K562 (cell line): ENCODE data around the gene SIRPD. TPM values are rescaled to one million over a fixed set of nuclear protein-coding genes. Genes with fewer than 3 reads are reported as not detected.
"Not testable (repeated sequence)": the region's sequence is repeated elsewhere in the genome, so short reads cannot be mapped to it uniquely, and the experiment has no call there.

Experiments
- ATAC-seq: fragments of 200-7000 bp; cut with Tn5 transposase; 3 replicates; pipeline ENCODE4 v1.9.1; 2020; ENCODE audit warnings: moderate library complexity
- BruUV-seq: library from RNA; stranded (reverse); fragments of 400-500 nt; replicated peaks from 2 replicates; lab custom pipeline; 2021; lab: Mats Ljungman, UMichigan
- CTCF ChIA-PET: fragments of 300-600 bp; formaldehyde crosslinking; extraction: SDS; loops from one replicate; lab custom pipeline; 2021; ENCODE audit warnings: low intra/inter-chr PET ratio; lab: Yijun Ruan, JAX
- POLR2A ChIA-PET: fragments of 300-600, 350-650 bp; sonication (Branson Sonifier 250); formaldehyde crosslinking; extraction: SDS; loops from one replicate; lab custom pipeline; 2021; ENCODE audit warnings: antibody characterized with exemption, inconsistent platforms; lab: Yijun Ruan, JAX
- DNase-seq, 4 experiments: peaks; one replicate each; pipeline versions ENCODE4 v3.0.0 to v3.0.0-alpha.2; 2011 to 2018; ENCODE audit warnings: low spot score in 3 of 4, mixed read lengths in 3 of 4; ENCODE audit errors: extremely low read depth in 1 of 4
- FAIRE-seq: peaks from 2 replicates; lab custom pipeline; 2011; peaks lifted over from hg19 to GRCh38; lab: Jason Lieb, UNC
- H2AFZ ChIP-seq: 2 replicates; pipeline ENCODE4 v1.6.0; 2011; ENCODE audit warnings: low read depth, low read length, control low read depth, inconsistent platforms
- H3K27ac ChIP-seq: fragments of 200-600 bp; 3 replicates; pipeline ENCODE4 v1.8.0; 2011; ENCODE audit warnings: low read depth, mild to moderate bottlenecking, control low read depth, inconsistent platforms, low read length, moderate library complexity, mixed read lengths; ENCODE audit errors: extremely low read depth
- H3K27me3 ChIP-seq, 2 experiments: fragments of 300-600 bp in 1 of 2; 2 replicates in 1 of 2; 3 replicates in 1 of 2; pipeline versions ENCODE4 v1.6.0 to v1.8.0; 2011; ENCODE audit warnings: inconsistent platforms in 2 of 2, low read length in 2 of 2, mild to moderate bottlenecking in 1 of 2, mixed read lengths in 1 of 2, moderate library complexity in 1 of 2; ENCODE audit not compliant: control insufficient read depth in 2 of 2, insufficient read depth in 2 of 2
- H3K36me3 ChIP-seq: fragments of 300-600 bp; 3 replicates; pipeline ENCODE4 v1.8.0; 2011; ENCODE audit warnings: mild to moderate bottlenecking, low read length, inconsistent platforms; ENCODE audit not compliant: control insufficient read depth, insufficient read depth
- H3K4me1 ChIP-seq, 2 experiments: fragments of 200-600 bp in 1 of 2; replicated peaks in 1 of 2; 2 replicates in 1 of 2; 3 replicates in 1 of 2; pipeline versions ENCODE4 v1.5.1 to v1.8.0; 2011; ENCODE audit warnings: inconsistent platforms in 2 of 2, low read length in 2 of 2, mild to moderate bottlenecking in 1 of 2, mixed read lengths in 1 of 2, moderate library complexity in 1 of 2; ENCODE audit not compliant: control insufficient read depth in 2 of 2, insufficient read depth in 2 of 2
- H3K4me2 ChIP-seq: 2 replicates; pipeline ENCODE4 v1.6.1; 2011; ENCODE audit warnings: low read length, control low read depth, inconsistent platforms, mixed read lengths; ENCODE audit not compliant: insufficient read depth
- H3K4me3 ChIP-seq: fragments of 200-600 bp; sonication (generic), shearing (Covaris generic); 2 replicates; pipeline ENCODE4 v1.5.1; 2016; ENCODE audit warnings: control low read depth, inconsistent platforms
- H3K79me2 ChIP-seq: fragments of 200-600 bp; 3 replicates; pipeline ENCODE4 v1.8.0; 2011; ENCODE audit warnings: low read length, inconsistent platforms; ENCODE audit not compliant: control insufficient read depth, insufficient read depth
- H3K9ac ChIP-seq, 2 experiments: 2 replicates each; pipeline versions ENCODE4 v1.6.0 to v1.6.1; 2011; ENCODE audit warnings: low read depth in 2 of 2, low read length in 2 of 2, control low read depth in 1 of 2, inconsistent platforms in 1 of 2, mild to moderate bottlenecking in 1 of 2, mixed read lengths in 1 of 2; ENCODE audit not compliant: insufficient read depth in 1 of 2
- H3K9me1 ChIP-seq: one replicate; pipeline ENCODE4 v1.6.0; 2011; ENCODE audit warnings: inconsistent platforms, mild to moderate bottlenecking, low read length, moderate library complexity; ENCODE audit not compliant: control insufficient read depth, insufficient read depth
- H3K9me3 ChIP-seq: replicated peaks from 2 replicates; pipeline ENCODE4 v1.5.1; 2011; ENCODE audit warnings: low read depth, low read length, inconsistent platforms; ENCODE audit not compliant: control insufficient read depth, insufficient read depth
- H4K20me1 ChIP-seq: replicated peaks from 2 replicates; pipeline ENCODE4 v1.6.1; 2011; ENCODE audit warnings: low read length, inconsistent platforms, mixed read lengths; ENCODE audit not compliant: control insufficient read depth, insufficient read depth
- HMG20A ChIP-seq: fragments of 450-650 bp; formaldehyde crosslinking; conservative IDR thresholded peaks from 2 replicates; pipeline ENCODE4 v1.4.0; 2020; ENCODE audit warnings: mild to moderate bottlenecking, mixed read lengths
- HSF4 ChIP-seq: fragments of 250-450 bp; sonication (Bioruptor Pico); IDR thresholded peaks from 2 replicates; pipeline ENCODE4 v2.1.2; 2022; ENCODE audit warnings: mild to moderate bottlenecking, moderate library complexity, borderline replicate concordance
- POLR2B ChIP-seq: fragments of 450-650 bp; IDR thresholded peaks from 2 replicates; pipeline ENCODE4 v1.6.1; 2018; ENCODE audit warnings: low read depth; ENCODE audit not compliant: partially characterized antibody
- PREB ChIP-seq: sonication (generic); formaldehyde crosslinking; IDR thresholded peaks from 2 replicates; pipeline ENCODE4 v1.8.1; 2023; ENCODE audit warnings: mild to moderate bottlenecking, missing genetic modification reagents
- ZNF197 ChIP-seq: fragments of 200-800 bp; sonication (Bioruptor generic); IDR thresholded peaks from 2 replicates; pipeline ENCODE4 v1.6.1; 2016; ENCODE audit warnings: low read depth, missing genetic modification characterization, missing compliant biosample characterization
- WGBS: fragments of 100-300 bp; shearing (Covaris generic); methylation state at CpG from one replicate; pipeline ENCODE4 v1.1.6; 2016; ENCODE audit warnings: low coverage, mixed read lengths; ENCODE audit not compliant: insufficient coverage; ENCODE audit errors: missing lambda C conversion rate; 5-methylcytosine and 5-hydroxymethylcytosine counted together
- in situ Hi-C: fragments of 300-500 bp; cut with MboI; formaldehyde crosslinking; loops from 4 replicates; pipeline ENCODE4 v1.15.0; 2018; ENCODE audit warnings: inconsistent platforms, mixed read lengths
- intact Hi-C: fragments of 100-400 bp; cut with micrococcal nuclease; formaldehyde crosslinking; loops from 2 replicates; pipeline ENCODE4 v1.14.2; 2022
- polyA plus RNA-seq, 8 experiments: library from polyadenylated mRNA; depleted of rRNA in 4 of 8; stranded (reverse) in 5 of 8; unstranded in 3 of 8; fragments of >200 nt; fragmentation: Nextera tagmentation in 2 of 8; fragmentation: Illumina TruSeq in 1 of 8; extraction: Ambion mirVana in 2 of 8; extraction: Trizol in 1 of 8; gene quantifications; 2 replicates each; pipeline versions ENCODE4 v1.2.1 to v1.2.3, GENCODE V29; 2011 to 2014; ENCODE audit warnings: inconsistent platforms in 1 of 8, missing spikeins in 1 of 8
- total RNA-seq, 7 experiments: library from RNA; depleted of rRNA in 6 of 7; stranded (reverse); fragments of >200 nt in 6 of 7; fragmentation: Illumina TruSeq in 2 of 7; extraction: Trizol in 2 of 7; gene quantifications; 2 replicates each; pipeline versions ENCODE4 v1.2.1 to v1.2.3, GENCODE V29; 2011 to 2021; ENCODE audit warnings: low replicate concordance in 1 of 7
- TF ChIP-seq, protein P1 (sequence below), 2 experiments: fragments of 450-650 bp; formaldehyde crosslinking in 1 of 2; IDR thresholded peaks; 2 replicates each; pipeline versions ENCODE4 v1.4.0 to v1.6.1; 2014 to 2020; ENCODE audit warnings: mild to moderate bottlenecking in 2 of 2, borderline replicate concordance in 1 of 2, low read depth in 1 of 2

SIRPD gene
- total and polyA plus RNA-seq, 9 of the 15 experiments (the other 6 are each of a cell fraction or from before 2014, with no cell fraction given), result not detected

GRCh38 chr20:1577906-1578305, 20.4 kb upstream of the SIRPD start:
- DNase-seq (no peak), FAIRE-seq (no peak), ATAC-seq (no peak)
- Histone ChIP-seq H3K4me2 (no peak overlapping the region), H4K20me1 (no peaks in the 10 kb centered on the region), H3K36me3 (no peaks in the 10 kb centered on the region), H3K79me2 (no peaks in the 10 kb centered on the region), H3K9me1 (no peaks in the 10 kb centered on the region), H3K27ac (no peak overlapping the region), H2AFZ (no peak overlapping the region), H3K4me1 (no peaks in the 10 kb centered on the region), H3K27me3 (no peaks in the 10 kb centered on the region), H3K9me3 (no peaks in the 10 kb centered on the region), H3K4me3 (no peak overlapping the region), H3K9ac (no peak overlapping the region)
- POLR2A ChIA-PET, result no interaction called here
- no CpG with 5 or more reads among the region's 4 CpGs for WGBS
- in situ Hi-C loops, result no loop called here
- BruUV-seq, result no TSS peak
- intact Hi-C loops, result no loop called here
- TF ChIP-seq ZNF197 (CRISPR knock-in tag) (no peak), HSF4 (no peak), HMG20A (CRISPR knock-in tag) (no peak), POLR2B (no peak), PREB (no peak)
- TF ChIP-seq, protein P1, sequence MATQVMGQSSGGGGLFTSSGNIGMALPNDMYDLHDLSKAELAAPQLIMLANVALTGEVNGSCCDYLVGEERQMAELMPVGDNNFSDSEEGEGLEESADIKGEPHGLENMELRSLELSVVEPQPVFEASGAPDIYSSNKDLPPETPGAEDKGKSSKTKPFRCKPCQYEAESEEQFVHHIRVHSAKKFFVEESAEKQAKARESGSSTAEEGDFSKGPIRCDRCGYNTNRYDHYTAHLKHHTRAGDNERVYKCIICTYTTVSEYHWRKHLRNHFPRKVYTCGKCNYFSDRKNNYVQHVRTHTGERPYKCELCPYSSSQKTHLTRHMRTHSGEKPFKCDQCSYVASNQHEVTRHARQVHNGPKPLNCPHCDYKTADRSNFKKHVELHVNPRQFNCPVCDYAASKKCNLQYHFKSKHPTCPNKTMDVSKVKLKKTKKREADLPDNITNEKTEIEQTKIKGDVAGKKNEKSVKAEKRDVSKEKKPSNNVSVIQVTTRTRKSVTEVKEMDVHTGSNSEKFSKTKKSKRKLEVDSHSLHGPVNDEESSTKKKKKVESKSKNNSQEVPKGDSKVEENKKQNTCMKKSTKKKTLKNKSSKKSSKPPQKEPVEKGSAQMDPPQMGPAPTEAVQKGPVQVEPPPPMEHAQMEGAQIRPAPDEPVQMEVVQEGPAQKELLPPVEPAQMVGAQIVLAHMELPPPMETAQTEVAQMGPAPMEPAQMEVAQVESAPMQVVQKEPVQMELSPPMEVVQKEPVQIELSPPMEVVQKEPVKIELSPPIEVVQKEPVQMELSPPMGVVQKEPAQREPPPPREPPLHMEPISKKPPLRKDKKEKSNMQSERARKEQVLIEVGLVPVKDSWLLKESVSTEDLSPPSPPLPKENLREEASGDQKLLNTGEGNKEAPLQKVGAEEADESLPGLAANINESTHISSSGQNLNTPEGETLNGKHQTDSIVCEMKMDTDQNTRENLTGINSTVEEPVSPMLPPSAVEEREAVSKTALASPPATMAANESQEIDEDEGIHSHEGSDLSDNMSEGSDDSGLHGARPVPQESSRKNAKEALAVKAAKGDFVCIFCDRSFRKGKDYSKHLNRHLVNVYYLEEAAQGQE (IDR thresholded peaks at IDR 0.05; ENCODE audit: borderline replicate concordance), result no peak
- TF ChIP-seq, protein P1 (CRISPR knock-in tag; IDR thresholded peaks at IDR 0.05; ENCODE audit: low read depth), result no peak
- CTCF ChIA-PET, result no interaction called here

DNA sequence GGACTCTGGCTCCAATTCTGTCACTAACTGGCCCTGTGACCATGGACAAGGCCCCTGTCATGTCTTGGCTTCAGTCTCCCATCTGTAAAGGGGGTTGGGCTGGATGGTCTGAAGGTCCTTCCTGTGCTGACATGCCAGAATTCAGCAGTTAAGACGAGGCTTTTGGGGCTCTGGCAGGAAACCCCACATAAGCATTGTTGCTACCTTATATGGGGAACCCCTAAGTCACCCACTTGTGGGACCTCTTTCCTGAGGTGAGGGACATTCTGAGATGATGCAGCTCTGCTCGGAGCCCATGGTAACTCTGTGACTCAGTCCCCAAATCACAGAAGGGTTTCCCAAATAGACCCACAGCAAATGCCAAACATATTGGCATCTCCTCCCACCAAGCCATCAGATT, 19.8 kb upstream of the SIRPD start:
- CTCF ChIA-PET, in situ Hi-C loops, POLR2A ChIA-PET, H3K27me3 ChIP-seq, ATAC-seq, H2AFZ ChIP-seq, DNase-seq, intact Hi-C loops, H3K9ac ChIP-seq, BruUV-seq, H3K9me1 ChIP-seq, H3K4me3 ChIP-seq, H3K4me1 ChIP-seq, H3K36me3 ChIP-seq, H3K79me2 ChIP-seq, H4K20me1 ChIP-seq, H3K9me3 ChIP-seq, H3K27ac ChIP-seq, FAIRE-seq, H3K4me2 ChIP-seq: not testable (repeated sequence)
- no CpG with 5 or more reads among the region's 2 CpGs for WGBS
